Embryonic facial prominence (tissue), 1 donor: Measurements from ENCODE around the gene SLC2A6.

Experiments
- DNase-seq: peaks from one replicate; pipeline ENCODE4 v3.0.0-alpha.2; 2016; ENCODE audit errors: extremely low spot score

The SLC2A6 gene

GRCh38 chr9:133477992-133478850, 678 bp downstream of the SLC2A6 start:
- no peak for DNase-seq

- DNase-seq, result no peak
Observed at GRCh38 chr9:133477461-133477860, 1.4 kb downstream of the SLC2A6 start.

DNA sequence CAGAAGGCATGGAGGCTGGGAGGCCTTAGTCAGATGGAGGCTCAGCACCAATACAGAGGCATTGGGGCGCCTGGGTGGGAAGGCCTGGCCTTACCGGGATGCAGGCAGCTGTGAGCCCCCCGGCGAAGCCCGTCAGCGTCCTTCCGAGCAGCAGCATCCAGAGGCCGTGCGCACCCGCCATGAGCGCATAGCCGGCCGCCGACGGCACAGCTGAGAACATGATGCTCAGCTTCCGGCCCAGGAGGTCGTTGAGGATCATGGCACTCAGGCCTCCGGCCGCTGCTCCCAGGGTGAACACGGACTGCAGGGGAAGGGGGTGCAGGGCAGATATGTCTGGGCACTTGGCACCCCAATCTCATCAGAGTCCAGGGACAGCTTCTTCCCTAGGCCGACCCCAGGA, 2.0 kb downstream of the SLC2A6 start:
- DNase-seq, result no peak

DNA sequence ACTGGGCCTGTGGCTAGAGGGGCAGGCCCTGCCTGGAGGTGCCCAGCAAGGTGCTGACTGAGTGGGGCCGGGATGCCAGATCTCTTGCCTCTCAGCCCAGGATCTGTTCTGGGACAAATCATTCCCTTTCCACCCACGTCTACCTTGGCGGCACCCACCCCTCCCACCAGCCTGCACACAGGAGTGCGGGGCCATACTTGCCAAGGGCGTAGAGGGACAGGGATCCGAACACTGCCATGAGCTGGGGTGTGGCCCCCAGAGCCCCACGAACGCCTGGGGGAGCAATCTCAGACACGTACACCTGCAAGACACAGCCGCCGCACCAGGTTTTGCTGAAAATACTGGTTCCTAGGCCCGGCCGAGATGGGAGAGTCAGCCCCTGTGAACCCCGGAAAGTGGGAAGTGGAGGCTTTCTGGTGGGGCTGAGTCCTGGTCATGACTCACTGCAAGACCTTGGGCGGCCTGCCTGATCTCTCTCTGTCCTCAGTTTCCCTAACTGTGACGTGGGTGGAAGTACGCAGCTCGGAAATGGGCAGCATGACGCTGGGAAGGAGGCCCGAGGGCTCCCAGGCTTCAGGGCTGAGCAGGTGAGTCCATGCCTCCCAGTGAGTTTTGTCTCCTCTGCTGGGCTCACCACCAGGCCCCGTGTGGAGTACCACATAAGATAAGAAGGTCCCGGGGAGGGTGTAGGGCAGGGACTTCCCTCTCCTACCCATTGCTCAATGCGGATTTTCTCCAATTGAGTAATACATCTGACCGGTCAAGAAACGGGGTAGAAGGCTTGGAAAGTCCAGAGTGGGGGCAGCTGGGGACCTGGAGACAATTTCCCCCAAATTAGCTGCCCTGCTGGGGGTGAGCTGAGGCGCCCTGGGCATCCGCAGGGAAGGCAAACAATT, 2.6 kb downstream of the SLC2A6 start:
- DNase-seq, result no peak

DNA sequence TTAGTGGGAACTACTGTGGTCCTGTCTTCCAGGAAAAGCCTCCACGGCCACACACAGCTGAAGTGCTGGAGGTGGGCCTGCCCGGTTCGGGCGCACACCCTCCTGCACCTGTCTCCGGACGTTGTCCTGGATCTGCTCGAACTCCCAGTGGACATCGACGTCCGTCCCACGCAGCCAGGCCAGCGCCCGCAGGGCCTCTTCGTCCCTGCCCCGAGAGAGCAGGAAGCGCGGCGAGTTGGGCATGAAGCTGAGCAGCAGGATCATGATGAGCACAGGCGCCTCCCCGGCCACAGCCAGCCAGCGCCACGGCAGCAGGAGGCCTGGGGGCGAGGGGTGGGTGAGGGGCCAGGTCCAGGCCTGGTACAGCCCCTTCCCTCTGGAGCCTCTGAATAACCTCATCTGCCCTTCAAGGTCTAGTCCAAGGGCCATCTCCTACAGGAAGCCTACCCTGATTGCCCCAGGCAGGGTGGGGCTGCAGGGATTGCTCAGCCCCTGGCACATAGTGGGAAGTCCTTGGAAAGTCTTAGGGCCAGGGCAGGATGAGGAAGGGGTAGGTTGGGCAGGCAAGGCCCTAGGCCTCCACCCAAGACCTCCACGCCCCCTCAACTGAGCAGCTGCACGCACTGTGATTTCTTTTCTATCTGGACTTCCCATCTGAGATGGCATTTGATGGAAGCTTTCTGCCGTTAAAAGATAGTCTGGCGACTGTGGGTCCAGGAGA, 3.4 kb downstream of the SLC2A6 start:
- no peak for DNase-seq

DNA sequence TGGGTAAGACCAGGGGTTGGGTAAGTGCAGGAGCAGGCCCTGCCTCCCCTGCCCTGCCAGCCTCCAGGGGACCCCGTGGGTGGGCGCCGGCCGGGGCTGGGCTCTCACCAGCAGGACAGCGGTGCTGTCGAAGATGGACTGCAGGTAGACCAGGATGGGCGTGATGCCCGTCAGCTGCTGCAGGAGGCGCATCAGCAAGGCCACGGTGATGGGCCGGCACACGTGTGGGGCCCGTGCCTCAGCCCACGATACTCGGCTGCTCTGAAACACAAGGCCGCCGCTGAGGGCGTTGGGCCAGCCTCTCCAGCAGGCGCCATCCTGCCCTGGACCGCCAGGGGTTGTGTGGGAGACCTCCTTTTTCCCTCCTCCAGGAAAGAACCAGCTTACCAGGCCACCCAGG, 4.0 kb downstream of the SLC2A6 start:
- DNase-seq, result no peak

DNA sequence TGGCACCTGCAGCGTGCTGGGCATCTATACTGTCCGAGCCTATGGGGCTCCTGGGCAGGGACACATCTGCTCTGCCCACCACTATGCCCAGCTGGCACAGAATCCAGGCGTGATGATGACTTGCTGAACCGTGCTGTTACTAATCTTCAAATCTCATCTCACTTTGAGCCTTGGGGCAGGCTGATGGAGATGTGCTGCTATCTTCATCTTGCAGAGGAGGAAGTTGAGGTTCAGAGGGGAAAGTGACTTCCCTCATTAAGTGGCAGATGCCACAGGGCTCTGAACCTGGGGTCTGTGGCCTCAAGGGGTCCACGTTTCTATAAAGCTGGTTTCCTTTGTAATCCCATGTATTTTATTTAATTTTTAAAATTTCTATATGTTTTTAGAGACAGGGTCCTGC, 4.7 kb downstream of the SLC2A6 start:
- no peak for DNase-seq

DNA sequence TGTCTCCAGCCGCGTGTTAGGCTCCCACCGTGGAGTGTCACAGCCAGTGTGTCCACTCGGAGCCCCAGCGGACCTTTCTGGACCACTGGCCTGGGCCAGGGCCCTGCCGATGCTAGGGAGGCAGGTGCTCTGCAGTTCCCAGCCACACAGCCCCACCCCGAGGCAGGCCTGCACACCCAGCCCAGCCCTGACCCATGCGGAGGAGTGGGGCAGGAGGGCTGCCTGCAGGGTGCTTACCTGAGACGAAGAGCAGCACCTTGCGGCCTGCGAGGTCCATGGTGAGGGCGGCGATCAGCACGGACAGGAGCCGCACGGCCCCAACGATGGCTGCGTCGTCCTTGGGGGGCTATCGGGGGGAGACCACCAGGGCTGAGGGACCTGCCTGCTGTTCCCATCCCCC, 5.2 kb downstream of the SLC2A6 start:
- no peak for DNase-seq

DNA sequence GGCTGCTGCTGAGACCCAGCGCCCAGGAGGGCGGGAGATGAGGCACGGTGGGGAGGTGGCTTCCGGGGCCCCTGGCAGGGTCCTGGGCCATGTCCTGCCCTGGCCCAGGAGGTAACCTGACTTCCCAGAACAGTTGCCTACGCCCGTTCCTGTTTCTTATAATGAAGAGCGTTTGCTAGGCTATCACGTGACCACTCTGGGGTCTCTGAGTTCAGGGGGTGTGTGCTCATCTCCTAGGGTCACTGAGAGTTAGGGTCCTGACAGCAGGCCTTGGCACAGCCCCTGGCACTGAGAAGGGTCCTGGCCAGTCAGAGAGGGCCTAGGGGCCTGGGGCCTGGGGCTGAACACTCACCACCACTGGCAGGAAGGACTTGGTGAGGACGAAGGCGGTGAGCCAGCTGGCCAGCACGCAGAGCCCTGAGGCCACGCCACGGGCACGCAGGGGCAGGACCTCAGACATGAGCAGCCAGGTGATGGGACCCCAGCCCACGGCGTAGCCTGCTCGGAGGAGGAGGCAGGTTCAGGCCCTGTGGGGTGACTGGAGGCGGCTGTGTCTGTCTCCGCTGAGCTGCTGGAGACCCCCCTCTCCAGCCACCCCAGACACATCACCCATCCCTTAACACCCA, 6.0 kb downstream of the SLC2A6 start:
- no peak for DNase-seq

DNA sequence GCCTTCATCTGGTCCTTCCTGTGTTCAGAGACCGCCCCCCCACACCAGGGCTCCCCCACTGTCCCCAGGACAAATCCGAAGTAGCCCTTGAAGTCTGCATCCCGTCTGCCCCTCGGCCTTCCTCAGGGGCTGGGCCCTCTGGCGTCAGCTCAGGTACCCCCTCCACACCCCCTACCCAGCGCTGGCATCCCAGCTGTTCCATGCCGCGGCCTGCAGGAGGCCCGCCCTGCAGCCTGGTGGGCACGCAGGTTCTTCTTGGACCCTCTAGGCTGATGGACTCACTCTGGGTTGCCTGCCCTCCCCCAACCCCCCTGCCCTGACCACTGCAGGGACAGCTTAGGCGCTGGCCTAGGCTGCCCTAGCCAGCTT, 6.6 kb downstream of the SLC2A6 start:
- no peak for DNase-seq

- DNase-seq, result no peak
Observed at GRCh38 chr9:133471551-133472276, 7.2 kb downstream of the SLC2A6 start.

GRCh38 chr9:133470988-133471387, 7.9 kb downstream of the SLC2A6 start:
- no peak for DNase-seq

DNA sequence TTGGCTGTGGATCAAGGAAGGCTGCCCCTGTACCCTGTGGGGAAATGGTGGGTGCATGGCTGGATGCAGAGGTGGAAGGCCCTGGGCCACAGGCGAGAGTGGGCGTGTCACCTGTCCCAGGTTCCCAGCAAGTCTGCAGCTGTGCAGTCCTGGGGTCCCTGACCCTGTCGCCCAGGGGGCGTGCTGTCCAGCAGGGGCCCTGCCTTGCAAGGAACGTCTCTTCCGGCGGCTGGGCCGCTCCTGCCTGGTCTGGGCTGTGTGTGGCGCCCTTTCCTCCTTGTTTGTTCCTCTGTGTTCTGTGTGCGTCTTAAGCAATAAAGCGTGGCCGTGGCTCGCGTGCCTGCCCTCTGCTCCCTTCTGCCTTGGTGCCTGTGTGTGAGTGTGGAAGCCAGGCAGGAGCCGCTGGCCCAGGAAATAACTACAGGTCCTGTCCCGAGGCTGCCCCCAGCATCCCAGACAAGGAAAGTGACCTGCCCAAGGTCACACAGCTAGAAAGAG, 8.4 kb downstream of the SLC2A6 start:
- DNase-seq, result no peak

DNA sequence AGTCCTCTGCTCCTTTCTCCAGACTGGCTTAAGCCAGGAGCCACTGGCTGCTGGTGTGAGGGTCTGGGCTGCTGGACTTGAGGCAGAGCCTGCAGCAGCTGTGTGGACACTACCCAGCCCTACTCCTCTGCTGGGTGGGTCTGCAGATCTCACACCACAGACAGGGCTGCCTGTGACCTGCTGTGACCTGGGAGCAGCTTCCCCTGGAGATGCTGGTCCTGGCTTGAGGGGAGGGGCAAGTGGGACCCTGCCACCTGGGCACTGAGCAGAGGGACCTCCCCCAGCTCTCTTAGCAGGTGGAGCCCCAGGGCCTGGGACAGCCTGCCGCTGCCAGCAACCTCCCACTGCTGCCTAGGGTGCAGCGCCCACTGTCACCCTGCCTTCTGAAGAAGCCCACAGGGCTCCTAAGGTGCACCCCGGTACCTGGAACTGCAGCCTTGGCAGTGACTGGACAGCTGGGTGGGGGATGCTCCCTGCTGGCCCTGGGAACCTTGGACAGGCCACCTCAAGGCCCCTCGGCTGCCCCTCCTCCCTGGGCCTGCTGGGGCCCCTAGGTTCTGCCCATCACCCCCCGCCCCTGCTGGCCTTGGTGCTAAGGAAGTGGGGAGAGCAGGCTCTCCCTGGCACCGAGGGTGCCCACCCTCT, 10.0 kb downstream of the SLC2A6 start:
- no peak for DNase-seq

DNA sequence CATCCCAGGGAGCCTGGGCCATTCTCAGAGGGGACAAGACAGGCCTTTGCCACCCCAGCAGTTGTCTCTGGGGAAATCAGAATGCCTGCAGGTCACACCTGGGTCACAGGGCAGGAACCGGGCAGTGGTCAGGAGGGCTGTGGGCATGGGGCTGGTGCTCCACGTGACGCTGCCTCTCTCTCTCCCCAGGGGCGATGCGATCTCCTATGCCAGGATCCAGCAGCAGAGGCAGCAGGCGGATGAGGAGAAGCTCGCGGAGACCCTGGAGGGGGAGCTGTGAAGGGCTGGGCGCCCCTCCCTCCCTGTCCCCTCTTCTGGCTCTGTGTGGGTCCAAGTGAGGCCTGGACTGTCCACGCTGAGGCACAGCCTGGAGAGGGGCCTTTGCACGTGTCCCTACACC, 10.5 kb downstream of the SLC2A6 start:
- no peak for DNase-seq

DNA sequence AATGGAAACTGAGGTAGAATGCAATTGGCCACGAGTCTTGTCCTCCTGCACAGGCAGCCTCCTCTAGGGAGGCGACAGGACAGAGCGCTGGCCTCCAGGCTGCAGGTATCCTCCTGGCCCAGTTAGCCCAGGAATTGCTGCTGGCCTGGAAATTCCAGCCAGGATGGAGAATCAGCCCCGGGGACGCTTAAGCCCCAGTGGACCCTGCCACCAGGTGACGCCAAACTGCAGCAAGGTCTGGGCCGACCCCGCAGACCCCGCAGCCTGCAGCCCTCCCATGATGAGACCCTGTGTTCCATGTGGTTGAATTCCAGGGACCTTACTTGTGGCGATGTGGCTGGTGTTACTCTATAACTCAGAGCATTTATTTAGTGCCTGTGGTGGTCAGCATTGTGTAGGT, 11.8 kb downstream of the SLC2A6 start:
- no peak for DNase-seq

GRCh38 chr9:133465984-133466383, 12.9 kb downstream of the SLC2A6 start:
- no peak for DNase-seq

GRCh38 chr9:133464638-133465037, 14.3 kb downstream of the SLC2A6 start:
- DNase-seq, result no peak

DNA sequence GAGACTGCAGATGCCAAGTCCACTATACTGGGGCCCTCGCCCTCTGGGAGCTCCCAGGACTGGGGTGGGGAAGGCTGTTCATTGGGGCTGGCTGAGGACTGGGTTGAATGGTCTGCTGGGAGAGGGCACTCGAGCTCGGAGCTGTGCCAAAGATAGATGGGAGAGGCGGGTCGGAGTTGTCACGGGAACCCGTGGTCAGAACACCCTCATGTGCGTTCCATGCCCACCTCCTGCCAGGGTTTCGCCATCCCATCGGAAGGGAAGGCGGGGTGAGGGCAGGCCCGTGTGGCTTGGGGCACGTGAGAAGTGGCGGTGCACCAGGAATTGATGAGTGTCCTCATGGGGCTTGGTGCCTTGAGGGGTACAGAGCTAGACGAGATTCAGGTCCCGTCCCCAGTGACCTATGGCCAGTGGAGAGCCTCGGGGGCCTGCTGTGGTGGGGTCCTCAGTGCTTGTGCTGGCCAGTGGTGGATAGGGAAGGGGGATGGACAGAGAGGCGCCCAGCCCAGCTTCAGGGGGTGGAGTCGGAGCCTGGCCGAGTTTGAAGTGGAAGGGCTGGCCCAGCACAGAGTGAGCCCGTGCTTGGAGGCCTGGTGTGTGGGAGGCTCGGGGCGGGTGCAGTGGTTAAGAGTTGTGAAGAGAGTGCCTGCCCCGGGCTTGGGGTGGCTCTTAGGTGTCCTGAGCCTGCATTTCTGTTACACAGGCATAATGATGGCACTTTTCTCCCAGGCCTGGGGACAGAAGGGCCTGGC, 14.9 kb downstream of the SLC2A6 start:
- no peak for DNase-seq
